ENCODE results near the gene ASIC4. TPM values are rescaled to one million over a fixed set of nuclear protein-coding genes. Genes with fewer than 3 reads are reported as not detected.

ASIC4 gene
- total RNA-seq, 1 experiment from 2014 or later, result 0.79 TPM

DNA sequence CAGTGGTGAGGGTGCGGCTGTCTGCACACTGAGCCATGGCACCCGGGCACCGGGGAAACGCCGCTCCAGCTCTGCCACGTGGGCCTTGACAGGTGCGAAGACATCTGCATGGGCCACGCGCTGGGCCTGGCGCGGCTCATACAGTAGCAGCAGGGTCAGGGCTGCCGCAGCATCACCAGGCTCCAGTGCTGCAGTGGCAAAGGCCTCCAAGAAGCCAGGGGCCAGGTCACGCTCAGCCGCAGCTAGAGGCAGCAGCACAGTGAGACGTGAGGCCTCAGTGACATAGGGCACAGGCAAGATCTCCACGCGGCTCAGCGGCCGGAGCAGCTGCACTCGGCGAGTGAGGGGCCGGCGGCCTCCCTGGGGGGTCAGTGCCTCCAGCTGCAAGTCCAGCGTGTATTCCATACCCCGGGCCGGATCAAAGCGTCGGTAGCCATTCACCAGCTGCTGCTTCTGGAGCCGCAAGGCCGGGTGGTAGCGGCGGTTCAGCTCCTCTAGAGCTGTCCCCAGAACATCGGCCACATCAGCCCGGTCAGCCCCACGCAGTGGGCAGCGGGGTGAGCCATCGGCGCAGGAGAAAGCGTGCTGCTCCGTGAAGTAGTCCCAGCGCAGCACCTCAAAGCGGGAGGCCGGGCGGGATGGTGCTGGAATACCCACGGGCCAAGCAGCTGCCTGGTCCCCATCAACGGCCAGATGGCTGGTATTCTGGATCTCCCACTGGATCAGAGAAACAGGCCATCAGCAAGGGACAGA, 25.8 kb downstream of the ASIC4 start:
- no peaks in the 10 kb centered on the region for H3K9me3 Mint-ChIP-seq

More for the DNA sequence above, 25.8 kb downstream of the ASIC4 start:
- ChIA-PET CTCF (interaction anchor here (1.2 to 41.3 kb wide), 8 partner anchors 10 to 102 kb away, joined by 3 to 2316 read pairs (median 15); partner anchors contain the start of genes GMPPA and STK11IP), POLR2A (no interaction called here)
- TF ChIP-seq ZBTB21 (CRISPR knock-in tag; IDR thresholded peaks at IDR 0.05; ENCODE audit: borderline replicate concordance) (no peak), FOXJ3 (CRISPR knock-in tag; IDR thresholded peaks at IDR 0.05; ENCODE audit: borderline replicate concordance) (no peak), MXD4 (CRISPR knock-in tag; IDR thresholded peaks at IDR 0.05; ENCODE audit: borderline replicate concordance) (no peak), ZNF263 (CRISPR knock-in tag; IDR thresholded peaks at IDR 0.05; ENCODE audit: low read depth) (no peak), ZNF121 (CRISPR knock-in tag; IDR thresholded peaks at IDR 0.05) (no peak), ZNF232 (CRISPR knock-in tag; IDR thresholded peaks at IDR 0.05) (no peak), TP53 (CRISPR knock-in tag; IDR thresholded peaks at IDR 0.05) (no peak), FOXK1 (CRISPR knock-in tag; IDR thresholded peaks at IDR 0.05) (no peak), ARID4B (CRISPR knock-in tag; IDR thresholded peaks at IDR 0.05; ENCODE audit: borderline replicate concordance) (no peak), FOXP4 (CRISPR knock-in tag; IDR thresholded peaks at IDR 0.05) (no peak), SOX15 (CRISPR knock-in tag; IDR thresholded peaks at IDR 0.05) (no peak), EMX1 (CRISPR knock-in tag; IDR thresholded peaks at IDR 0.05) (no peak), ZNF219 (CRISPR knock-in tag; IDR thresholded peaks at IDR 0.05; ENCODE audit: borderline replicate concordance) (no peak), JUN (CRISPR knock-in tag; IDR thresholded peaks at IDR 0.05) (no peak)
- TF ChIP-seq, protein P1, sequence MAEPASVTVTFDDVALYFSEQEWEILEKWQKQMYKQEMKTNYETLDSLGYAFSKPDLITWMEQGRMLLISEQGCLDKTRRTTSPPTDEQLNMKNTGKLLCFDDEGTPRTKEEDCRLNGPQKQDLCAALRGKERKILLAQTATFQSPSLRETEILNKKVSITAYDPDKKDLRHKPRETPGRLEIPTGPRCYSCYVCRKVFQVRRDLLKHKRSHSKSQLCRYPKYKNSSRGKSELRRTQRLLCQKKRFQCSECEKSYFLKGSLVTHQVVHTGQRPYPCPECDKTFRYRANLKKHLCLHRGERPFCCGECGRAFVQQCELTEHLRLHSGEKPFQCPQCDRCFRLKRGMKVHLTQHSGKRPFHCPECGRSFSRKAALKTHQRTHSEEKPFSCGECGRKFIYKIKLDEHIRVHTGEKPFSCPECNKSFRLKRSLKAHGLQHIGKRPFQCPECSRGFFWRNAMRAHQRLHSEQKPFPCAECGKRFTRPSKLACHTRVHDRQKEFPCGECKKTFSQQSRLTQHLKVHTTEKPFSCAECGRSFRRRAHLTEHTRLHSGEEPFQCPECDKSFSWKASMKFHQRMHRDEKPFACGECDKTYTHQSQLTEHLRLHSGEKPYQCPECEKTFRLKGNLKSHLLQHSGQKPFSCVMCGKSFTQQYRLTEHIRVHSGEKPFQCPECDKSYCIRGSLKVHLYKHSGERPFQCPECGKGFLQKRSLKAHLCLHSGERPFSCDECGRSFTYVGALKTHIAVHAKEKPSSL (CRISPR knock-in tag; conservative IDR thresholded peaks at IDR 0.05), result no peak
- peaks cover 11% of the 10 kb centered on the region for H3K27me3 Mint-ChIP-seq (ENCODE audit: low read depth)
- H3K36me3 Mint-ChIP-seq, result peaks cover 22% of the 10 kb centered on the region
- no peak overlapping the region for H3K27ac Mint-ChIP-seq
- no peak overlapping the region for H3K4me3 Mint-ChIP-seq
- no peak for DNase-seq (ENCODE audit: low spot score)
- H3K4me1 Mint-ChIP-seq, result peaks cover 36% of the 10 kb centered on the region
- no peak for ATAC-seq

All from WTC11 (cell line).